AG04449 (cell line): Measurements from ENCODE around the gene LEMD1.

ENCODE experiments used
- CTCF ChIA-PET: fragments of 350-600 bp; formaldehyde crosslinking; extraction: SDS; loops from one replicate; lab custom pipeline; 2021; ENCODE audit warnings: antibody characterized with exemption; lab: Yijun Ruan, JAX
- POLR2A ChIA-PET: fragments of 400-600, 350-600 bp; formaldehyde crosslinking; extraction: SDS; loops from one replicate; lab custom pipeline; 2020; ENCODE audit warnings: antibody characterized with exemption, inconsistent platforms; lab: Yijun Ruan, JAX
- DNase-seq: peaks from one replicate; pipeline ENCODE4 v3.0.0-alpha.2; 2010; ENCODE audit warnings: low read depth, low spot score
- H3K4me3 ChIP-seq: 2 replicates; pipeline ENCODE4 v1.5.1; 2011; ENCODE audit warnings: low read depth, mild to moderate bottlenecking, control low read depth, low read length
- TF ChIP-seq, protein P1 (sequence below): IDR thresholded peaks from one replicate; pipeline ENCODE4 v1.5.1; 2011; ENCODE audit warnings: mild to moderate bottlenecking, moderate library complexity, low read length, control low read depth, inconsistent platforms; ENCODE audit not compliant: insufficient read depth; ENCODE audit errors: missing control alignments

LEMD1 gene

DNA sequence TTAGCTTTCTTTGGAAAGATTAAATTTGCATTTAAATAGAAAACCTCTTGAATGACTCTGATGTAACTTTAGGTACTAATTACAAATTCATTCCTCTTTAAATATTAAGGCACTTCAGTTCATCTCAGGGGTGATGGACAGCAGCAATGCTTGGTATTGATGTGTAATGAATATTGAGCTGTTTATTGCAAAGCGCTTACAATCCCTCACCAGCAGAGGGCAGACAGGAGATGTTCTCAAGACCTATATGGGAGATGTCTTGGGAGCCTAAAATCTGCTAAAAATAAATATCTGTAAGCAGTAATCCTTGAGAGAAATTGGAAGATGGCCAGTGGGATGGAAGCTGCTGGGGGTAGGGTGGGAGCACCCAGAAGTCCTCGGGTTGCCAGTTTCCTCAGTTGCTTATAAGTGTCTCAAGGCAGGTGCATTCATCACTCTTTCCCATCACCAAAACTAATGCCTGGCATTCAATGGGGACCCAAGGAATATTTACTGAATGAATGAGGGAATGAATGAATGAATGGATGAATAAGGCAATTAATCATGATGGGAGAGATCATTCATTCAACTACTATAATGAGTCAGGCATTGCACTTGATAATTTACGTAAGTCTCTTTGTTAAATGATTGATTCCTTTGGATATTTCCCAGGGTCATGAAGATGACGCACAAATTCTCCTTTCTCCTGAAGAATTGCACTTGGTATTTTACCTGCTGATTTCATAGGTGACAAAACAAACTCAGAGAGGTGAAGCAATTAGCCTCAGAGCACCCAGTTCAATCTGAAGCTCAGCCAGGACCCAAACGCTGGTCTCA is 67.4 kb downstream of the LEMD1 start:
- ChIA-PET CTCF (interaction anchor here (0.6 to 6.5 kb wide), 78 partner anchors 9 to 523 kb away, joined by 3 to 201 read pairs (median 6); partner anchors contain the start of genes BLACAT1, LEMD1 and NUAK2), POLR2A (interaction anchor here (0.8 kb wide), 1 partner anchor 22 kb away, joined by 3 read pairs; no protein-coding TSS in a partner anchor)
- no peak for DNase-seq
- TF ChIP-seq, protein P1, sequence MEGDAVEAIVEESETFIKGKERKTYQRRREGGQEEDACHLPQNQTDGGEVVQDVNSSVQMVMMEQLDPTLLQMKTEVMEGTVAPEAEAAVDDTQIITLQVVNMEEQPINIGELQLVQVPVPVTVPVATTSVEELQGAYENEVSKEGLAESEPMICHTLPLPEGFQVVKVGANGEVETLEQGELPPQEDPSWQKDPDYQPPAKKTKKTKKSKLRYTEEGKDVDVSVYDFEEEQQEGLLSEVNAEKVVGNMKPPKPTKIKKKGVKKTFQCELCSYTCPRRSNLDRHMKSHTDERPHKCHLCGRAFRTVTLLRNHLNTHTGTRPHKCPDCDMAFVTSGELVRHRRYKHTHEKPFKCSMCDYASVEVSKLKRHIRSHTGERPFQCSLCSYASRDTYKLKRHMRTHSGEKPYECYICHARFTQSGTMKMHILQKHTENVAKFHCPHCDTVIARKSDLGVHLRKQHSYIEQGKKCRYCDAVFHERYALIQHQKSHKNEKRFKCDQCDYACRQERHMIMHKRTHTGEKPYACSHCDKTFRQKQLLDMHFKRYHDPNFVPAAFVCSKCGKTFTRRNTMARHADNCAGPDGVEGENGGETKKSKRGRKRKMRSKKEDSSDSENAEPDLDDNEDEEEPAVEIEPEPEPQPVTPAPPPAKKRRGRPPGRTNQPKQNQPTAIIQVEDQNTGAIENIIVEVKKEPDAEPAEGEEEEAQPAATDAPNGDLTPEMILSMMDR: peak; percentile 73
- no peak overlapping the region for H3K4me3 ChIP-seq

DNA sequence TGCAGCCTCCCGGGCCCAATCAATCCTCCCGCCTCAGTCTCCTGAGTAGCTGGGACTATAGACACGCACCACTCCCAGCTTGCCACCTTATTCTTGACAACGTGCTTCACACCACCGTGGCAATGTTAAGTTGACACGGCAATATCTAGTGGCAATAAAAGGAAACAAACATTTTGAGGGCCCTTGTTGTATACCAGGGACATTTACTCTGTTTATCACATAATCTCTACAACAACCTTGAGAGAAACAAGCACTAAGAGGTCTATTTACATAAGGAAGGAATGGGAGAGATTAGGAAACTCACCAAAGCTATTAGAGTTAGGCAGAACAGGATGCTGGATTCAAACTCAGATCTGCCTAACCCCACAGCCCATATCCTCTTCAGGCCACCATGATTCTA is 68.2 kb downstream of the LEMD1 start:
- no peak overlapping the region for H3K4me3 ChIP-seq
- ChIA-PET CTCF (interaction anchor here (0.6 to 6.5 kb wide), 78 partner anchors 8 to 522 kb away, joined by 3 to 201 read pairs (median 6); partner anchors contain the start of genes BLACAT1, LEMD1 and NUAK2), POLR2A (interaction anchor here (0.8 kb wide), 1 partner anchor 21 kb away, joined by 3 read pairs; no protein-coding TSS in a partner anchor)
- TF ChIP-seq, protein P1: no peak
- DNase-seq: no peak

DNA sequence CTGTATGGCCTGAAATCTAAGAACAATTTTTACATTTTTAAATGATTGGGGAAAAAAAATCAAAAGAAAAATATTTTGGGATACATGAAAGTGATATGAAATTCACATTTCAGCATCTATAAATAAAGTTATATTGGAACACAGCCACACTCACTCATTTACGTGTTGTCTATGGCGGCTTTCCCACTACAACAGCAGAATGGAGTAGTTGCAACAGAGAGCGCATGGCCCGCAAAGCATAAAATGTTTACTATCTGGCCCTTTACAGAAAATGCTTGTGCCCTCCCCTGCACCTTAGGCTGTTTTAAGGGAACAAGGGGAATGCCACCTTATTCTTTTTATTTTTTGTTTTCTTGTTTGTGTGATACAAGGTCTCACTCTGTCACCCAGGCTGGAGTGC is 68.7 kb downstream of the LEMD1 start:
- POLR2A ChIA-PET: no interaction called here

DNA sequence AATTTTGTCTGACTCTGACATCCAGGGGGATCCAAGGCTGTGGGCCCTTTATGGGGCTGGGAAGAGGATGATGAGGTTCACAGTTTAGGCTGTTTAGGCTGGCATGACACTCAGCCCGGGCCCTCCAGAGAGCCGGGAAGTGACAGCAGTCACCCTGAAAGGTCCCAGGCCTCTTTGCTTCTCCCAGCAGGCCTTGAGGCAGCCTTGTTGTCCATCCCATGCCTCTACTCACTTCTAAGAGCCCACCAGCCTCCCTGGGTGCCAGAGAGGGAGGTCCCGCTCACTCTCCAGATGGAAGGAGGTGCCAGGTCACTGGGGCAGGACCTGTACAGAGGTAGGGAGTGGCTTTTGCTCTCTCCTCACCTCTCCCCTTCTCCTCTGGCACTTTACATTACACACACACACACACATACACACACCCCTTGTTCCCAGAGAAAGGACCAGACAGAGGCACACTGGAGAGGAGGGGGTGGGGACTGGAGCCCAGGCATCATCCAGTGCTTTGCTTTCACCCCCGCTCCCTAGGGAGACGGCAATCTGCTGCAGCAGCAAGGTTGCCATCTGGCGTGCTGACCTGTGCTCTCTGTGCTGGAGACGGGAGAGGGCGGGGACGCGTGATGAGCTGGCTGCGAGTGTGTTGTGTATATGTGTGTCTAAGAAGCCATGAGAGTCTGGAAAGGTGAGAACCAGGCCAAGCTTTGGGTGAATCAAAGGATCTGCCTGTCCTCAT is 69.7 kb downstream of the LEMD1 start:
- POLR2A ChIA-PET: no interaction called here
- no peak for DNase-seq
- no peak overlapping the region for H3K4me3 ChIP-seq
- TF ChIP-seq, protein P1: no peak
- CTCF ChIA-PET: interaction anchor here (0.9 to 6.5 kb wide), 12 partner anchors 11 to 172 kb away, joined by 3 to 201 read pairs (median 35); no protein-coding TSS in a partner anchor

More for the DNA sequence above, 68.7 kb downstream of the LEMD1 start:
- H3K4me3 ChIP-seq: no peak overlapping the region
- TF ChIP-seq, protein P1: no peak
- DNase-seq: no peak
- CTCF ChIA-PET: interaction anchor here (0.9 to 6.5 kb wide), 43 partner anchors 8 to 193 kb away, joined by 3 to 201 read pairs (median 8); partner anchors contain the start of genes LEMD1 and NUAK2

DNA sequence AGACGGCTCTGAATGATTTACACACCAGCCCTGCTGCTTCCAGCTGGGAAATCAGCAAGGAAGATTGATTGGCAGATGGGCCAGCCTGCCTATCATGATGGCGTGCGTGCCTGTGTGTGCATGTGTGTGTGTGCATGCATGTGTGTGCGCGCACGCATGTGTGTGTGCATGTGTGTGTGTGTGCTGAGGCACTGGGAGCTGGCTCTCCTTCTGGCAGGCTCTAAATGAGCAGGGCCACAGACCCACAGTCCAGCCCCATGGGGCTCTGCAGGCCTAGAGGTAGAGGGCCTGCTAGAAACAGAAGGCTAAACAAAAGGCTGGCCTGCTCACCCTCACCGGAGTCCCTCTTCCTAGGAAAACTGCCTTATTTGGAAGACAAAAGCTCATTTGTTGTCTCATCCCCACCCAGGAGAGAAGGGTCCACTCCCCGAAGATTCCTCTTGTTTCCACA is 71.1 kb downstream of the LEMD1 start:
- DNase-seq: no peak
- POLR2A ChIA-PET: interaction anchor here (0.6 to 1.0 kb wide), 2 partner anchors 9 to 754 kb away, joined by 3 to 5 read pairs; no protein-coding TSS in a partner anchor
- TF ChIP-seq, protein P1: no peak
- CTCF ChIA-PET: interaction anchor here (0.8 to 6.6 kb wide), 13 partner anchors 11 to 179 kb away, joined by 3 to 55 read pairs (median 6); no protein-coding TSS in a partner anchor
- no peak overlapping the region for H3K4me3 ChIP-seq
